DMS79 (cell line): ENCODE measurements around the gene NDUFB5.

Experiments
- DNase-seq: peaks from one replicate; lab custom pipeline; 2025; lab: John Stamatoyannopoulos, UW

Gene NDUFB5

DNA sequence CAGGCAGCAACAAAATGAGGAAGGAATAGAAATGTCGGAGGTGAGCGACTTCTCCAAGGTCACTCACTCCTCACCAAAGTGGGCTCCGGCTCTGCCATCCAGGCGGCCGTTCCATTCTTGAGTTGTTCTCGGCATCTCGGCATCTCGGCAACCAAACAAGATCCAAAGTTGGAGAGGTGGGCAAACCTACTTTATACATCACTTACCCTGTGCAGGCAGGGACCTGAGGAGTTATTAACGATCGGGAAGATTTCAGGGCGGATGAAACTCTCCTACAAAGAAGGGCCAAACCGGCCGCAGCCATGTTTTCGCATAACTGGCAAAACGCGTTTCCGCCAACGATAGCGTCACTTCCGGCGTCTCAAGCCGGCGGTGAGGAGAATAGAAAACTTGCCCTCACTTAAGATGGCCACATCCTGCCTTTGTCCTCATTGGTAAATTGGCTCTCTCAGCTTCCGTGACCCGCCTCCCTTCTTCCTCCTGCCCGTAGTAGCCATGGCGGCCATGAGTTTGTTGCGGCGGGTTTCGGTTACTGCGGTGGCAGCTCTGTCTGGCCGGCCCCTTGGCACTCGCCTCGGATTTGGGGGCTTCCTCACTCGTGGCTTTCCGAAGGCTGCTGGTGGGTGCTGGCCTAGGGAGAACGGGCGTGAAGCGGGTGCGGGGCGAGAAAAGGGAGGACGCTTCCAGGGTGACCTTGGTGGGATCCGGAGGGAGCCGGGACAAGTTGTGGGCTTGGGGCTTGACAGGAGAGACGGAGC, at the start of gene NDUFB5, which contains the start of gene MRPL47:
TSS of gene NDUFB5 (plus strand) at position 474 of the 758 bp plus-strand sequence. CDS start at position 496, 22 bp downstream.
TSS of gene MRPL47 (minus strand) at position 318 of the 758 bp plus-strand sequence. CDS start at position 304, 14 bp downstream.
- peak; percentile 94 for DNase-seq

- DNase-seq: no peak
Observed at GRCh38 chr3:179558742-179559364, 45.7 kb upstream of the NDUFB5 start.

GRCh38 chr3:179560791-179561190, 43.8 kb upstream of the NDUFB5 start:
- DNase-seq: no peak

- DNase-seq: peak; percentile 99
Observed at GRCh38 chr3:179562591-179563270, 41.9 kb upstream of the NDUFB5 start, which contains the start of gene ACTL6A. Gene ACTL6A (plus strand): TSS chr3:179562926. CDS start chr3:179563093, 167 bp downstream.

- peak; percentile 14 for DNase-seq
Observed at GRCh38 chr3:179563271-179563783, 41.3 kb upstream of the NDUFB5 start.

DNA sequence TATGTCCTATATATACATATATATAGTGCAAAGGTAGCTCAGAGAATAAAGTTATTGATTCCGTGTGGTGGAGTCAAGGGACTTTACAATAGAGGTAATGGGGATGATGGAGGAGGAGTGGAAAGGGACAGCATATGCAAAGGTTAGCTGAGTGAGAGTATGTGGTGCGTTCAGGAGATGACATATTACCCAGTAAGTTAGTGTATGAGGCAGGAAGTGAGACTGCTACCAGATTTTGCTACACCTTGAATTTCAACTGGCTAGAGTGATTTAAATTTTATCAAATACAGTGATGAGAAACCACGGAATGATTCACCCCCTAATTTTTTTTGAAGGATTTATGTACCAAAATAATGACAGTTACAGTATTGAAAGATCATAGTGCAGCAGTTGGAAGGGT, 39.1 kb upstream of the NDUFB5 start:
- DNase-seq: no peak

GRCh38 chr3:179580992-179581391, 23.6 kb upstream of the NDUFB5 start:
- no peak for DNase-seq

DNA sequence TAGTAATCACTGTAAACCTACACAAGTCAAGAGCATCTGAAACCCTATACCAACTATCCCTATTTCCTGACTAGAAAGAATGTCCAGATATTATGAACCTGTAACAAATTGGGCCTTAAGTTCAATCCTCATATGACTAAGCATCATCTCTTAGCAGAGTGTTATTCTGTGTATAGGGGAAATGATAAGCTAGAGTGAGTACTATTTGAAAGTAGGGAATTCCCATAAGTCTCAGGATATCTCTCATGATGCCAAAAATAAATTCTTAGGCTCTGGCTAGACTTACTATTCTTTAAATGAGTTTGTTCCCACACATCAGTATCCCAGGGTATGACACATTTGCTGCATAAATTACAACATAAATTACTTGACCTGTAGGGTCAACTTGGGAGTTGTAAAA, 15.5 kb upstream of the NDUFB5 start:
- DNase-seq: no peak

DNA sequence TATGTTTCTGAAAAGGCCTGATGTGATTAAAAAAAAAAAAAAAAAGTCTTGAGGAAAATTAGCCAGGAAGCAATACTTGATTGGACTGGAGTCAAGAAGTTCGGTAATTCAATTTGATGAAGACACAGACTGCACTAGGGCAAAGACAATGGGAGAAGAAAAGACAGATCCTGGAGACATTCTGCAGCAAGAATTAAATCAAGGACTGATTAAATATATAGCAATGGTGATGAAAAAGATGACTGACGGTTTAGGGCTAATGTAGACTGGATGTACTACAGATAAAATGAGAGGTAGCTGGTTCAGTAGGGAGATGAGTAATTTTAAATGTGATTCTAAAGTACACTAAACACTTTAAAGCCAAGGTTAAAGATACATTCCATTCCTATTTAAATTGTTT, 13.9 kb upstream of the NDUFB5 start:
- no peak for DNase-seq

GRCh38 chr3:179591313-179591712, 13.3 kb upstream of the NDUFB5 start:
- no peak for DNase-seq

DNA sequence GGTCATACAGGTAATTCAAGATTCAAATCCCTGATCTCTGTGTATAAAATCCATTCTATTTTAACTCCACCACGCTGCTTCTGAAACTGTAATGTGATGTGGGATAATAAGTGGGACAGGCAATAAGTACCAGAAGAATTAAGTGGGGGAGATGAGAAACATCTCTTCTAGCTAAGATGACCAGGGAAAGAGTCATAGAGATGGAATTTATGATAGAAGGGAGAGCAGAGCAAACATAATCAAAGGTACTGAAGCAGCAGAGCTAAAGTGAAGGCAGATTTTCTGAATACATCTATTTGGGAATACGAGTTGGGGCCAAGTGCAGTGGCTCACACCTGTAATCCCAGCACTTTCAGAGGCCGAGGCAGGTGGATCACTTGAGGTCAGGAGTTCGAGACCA, 5.1 kb upstream of the NDUFB5 start:
- no peak for DNase-seq

DNA sequence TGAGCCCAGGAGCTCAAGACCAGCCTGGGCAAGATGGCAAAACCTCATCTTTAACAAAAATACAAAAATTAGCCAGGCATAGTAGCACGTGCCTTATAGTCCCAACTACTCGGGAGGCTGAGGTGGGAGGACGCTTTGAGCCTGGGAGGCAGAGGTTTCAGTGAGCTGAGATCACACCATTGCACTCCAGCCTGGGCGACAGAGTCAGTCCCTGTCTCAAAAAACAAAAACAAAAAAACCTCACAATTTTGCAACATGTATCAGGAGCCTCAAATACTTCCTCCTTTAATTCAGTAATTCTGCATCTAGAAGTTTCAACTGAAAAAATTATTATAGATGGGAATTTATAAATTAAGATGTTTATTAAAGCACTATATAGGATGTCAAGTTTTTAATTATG, 1.3 kb upstream of the NDUFB5 start:
- no peak for DNase-seq

DNA sequence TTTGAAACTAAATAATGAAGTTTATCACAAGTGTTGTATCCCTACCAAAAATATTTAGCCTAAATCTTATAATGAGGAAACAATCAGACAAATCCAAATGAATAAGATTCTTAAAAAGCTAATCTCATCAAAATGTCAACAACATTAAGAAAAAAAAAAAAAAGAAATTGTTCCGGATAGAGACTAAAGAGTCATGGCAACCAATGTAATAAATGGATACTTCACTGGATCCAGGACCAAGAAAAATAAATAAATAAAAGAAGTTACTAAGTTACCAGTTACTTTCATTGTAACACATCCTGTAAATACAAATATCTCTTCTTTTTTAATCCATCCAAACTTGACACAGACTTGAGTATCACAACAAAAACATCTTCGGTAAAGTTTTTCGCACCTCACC, 763 bp upstream of the NDUFB5 start:
- DNase-seq: no peak

DNA sequence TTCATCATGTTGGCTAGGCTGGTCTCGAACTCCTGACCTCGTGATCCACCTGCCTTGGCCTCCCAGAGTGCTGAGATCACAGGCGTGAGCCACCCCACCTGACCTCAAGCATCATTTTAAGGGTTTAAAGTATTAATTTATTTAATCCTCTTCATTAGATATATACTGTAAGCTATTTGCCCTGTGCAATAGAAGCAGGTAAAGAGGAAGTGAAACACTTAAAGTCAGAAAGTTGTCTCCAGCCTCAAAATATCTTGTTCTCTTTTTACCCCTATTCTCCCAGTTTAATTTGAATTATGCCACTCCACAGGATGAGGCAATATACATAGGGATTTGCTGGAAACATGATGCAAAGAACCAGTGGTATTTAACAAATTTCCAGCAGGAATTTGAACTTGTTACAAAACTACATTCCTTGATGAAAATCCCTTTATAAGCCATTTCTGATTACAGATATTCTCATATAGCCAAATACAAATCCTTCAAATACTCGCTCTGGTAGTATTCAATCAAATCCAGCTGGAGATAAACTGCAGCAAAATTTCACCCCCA, 2.0 kb downstream of the NDUFB5 start:
- DNase-seq: no peak

- no peak for DNase-seq
Observed at GRCh38 chr3:179608931-179609720, 4.5 kb downstream of the NDUFB5 start.

- DNase-seq: no peak
Observed at GRCh38 chr3:179610066-179610465, 5.5 kb downstream of the NDUFB5 start.

GRCh38 chr3:179613807-179614206, 9.2 kb downstream of the NDUFB5 start:
- DNase-seq: no peak

GRCh38 chr3:179615458-179616173, 11.0 kb downstream of the NDUFB5 start:
- no peak for DNase-seq

GRCh38 chr3:179622023-179622422, 17.4 kb downstream of the NDUFB5 start:
- no peak for DNase-seq

DNA sequence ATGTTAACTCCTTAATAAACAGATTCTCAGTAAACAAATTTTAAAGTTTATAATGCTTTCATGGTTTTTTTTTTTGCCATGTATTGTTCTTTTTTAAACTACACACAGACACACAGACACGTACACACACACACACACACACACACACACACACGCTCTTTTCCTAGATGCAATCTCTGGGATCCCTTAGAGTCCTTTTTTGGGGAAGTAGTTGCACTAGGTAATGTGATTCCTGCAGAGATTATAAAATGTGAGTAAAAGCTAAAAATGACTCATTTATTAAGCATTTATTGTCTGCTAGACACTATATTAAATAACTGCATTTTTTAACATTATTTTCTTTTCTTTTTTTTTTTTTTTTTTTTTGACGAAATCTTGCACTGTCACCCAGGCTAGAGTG, 19.9 kb downstream of the NDUFB5 start:
- no peak for DNase-seq
